ENCODE measurements around the gene CORO2A.

DNA sequence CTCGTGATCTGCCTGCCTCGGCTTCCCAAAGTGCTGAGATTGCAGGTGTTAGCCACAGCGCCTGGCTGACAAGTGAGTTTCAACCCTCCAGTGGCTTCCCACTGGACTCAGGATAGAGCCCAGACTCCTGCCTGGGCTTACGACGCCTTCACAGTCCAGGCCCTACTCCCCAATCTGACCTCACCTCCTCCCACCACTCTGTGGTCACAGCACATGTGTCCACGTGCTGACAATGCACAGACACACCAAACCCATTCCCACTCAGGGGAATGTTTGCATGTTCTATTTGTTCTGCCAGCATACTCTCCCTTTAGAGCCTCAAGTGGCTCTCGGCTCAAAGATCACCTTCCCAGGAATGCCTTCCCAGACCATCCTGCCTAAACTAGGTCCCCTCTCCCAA is 42.3 kb downstream of the CORO2A start:
- no peak for TF ChIP-seq EZH2 (IDR thresholded peaks at IDR 0.05)
- TF ChIP-seq POLR2AphosphoS5 (IDR thresholded peaks at IDR 0.05; ENCODE audit: borderline replicate concordance, low read depth, low read length) = no peak

Data from SK-N-MC (cell line).